HL-60 (cell line): ENCODE results near the gene RUNX1.

ENCODE experiments used
- DNase-seq, 2 experiments: peaks; one replicate each; pipeline ENCODE4 v3.0.0-alpha.2; 2010 to 2020; ENCODE audit warnings: low read depth in 1 of 2, low spot score in 1 of 2
- H3K27ac ChIP-seq: fragments of 250-450 bp; sonication (Bioruptor Pico); replicated peaks from 2 replicates; pipeline ENCODE4 v1.5.1; 2020; ENCODE audit warnings: mild to moderate bottlenecking, moderate library complexity
- H3K27me3 ChIP-seq: fragments of 250-450 bp; sonication (Bioruptor Pico); 2 replicates; pipeline ENCODE4 v1.5.1; 2021; ENCODE audit warnings: mild to moderate bottlenecking, moderate library complexity; ENCODE audit not compliant: insufficient read depth, poor library complexity, severe bottlenecking
- H3K4me3 ChIP-seq: replicated peaks from 2 replicates; pipeline ENCODE4 v1.5.1; 2011; ENCODE audit warnings: mild to moderate bottlenecking, control low read depth, low read length; ENCODE audit not compliant: insufficient read depth
- GABPA ChIP-seq: IDR thresholded peaks from 2 replicates; pipeline ENCODE4 v1.6.1; 2012; ENCODE audit warnings: low read depth
- POLR2AphosphoS5 ChIP-seq: IDR thresholded peaks from 2 replicates; pipeline ENCODE4 v1.6.1; 2012; ENCODE audit warnings: low read depth
- SPI1 ChIP-seq: IDR thresholded peaks from 2 replicates; pipeline ENCODE4 v1.6.1; 2012; ENCODE audit warnings: low read depth, mild to moderate bottlenecking, borderline replicate concordance
- TF ChIP-seq, protein P1 (sequence below): IDR thresholded peaks from one replicate; pipeline ENCODE4 v1.5.1; 2011; ENCODE audit warnings: low read length, control low read depth, inconsistent platforms; ENCODE audit not compliant: insufficient read depth
- TF ChIP-seq, protein P2 (sequence below): IDR thresholded peaks from 2 replicates; pipeline ENCODE4 v1.6.1; 2012; ENCODE audit warnings: low read depth; ENCODE audit not compliant: insufficient replicate concordance

RUNX1 gene

GRCh38 chr21:34890470-34890723 is 158.7 kb downstream of the RUNX1 start:
- no peak for DNase-seq
- H3K27me3 ChIP-seq: no peaks in the 10 kb centered on the region
- peak overlapping the region; percentile 99 for H3K27ac ChIP-seq
- H3K4me3 ChIP-seq: peak overlapping the region; percentile 30
- TF ChIP-seq GABPA (no peak), SPI1 (no peak), POLR2AphosphoS5 (no peak)
- TF ChIP-seq, protein P1, sequence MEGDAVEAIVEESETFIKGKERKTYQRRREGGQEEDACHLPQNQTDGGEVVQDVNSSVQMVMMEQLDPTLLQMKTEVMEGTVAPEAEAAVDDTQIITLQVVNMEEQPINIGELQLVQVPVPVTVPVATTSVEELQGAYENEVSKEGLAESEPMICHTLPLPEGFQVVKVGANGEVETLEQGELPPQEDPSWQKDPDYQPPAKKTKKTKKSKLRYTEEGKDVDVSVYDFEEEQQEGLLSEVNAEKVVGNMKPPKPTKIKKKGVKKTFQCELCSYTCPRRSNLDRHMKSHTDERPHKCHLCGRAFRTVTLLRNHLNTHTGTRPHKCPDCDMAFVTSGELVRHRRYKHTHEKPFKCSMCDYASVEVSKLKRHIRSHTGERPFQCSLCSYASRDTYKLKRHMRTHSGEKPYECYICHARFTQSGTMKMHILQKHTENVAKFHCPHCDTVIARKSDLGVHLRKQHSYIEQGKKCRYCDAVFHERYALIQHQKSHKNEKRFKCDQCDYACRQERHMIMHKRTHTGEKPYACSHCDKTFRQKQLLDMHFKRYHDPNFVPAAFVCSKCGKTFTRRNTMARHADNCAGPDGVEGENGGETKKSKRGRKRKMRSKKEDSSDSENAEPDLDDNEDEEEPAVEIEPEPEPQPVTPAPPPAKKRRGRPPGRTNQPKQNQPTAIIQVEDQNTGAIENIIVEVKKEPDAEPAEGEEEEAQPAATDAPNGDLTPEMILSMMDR: no peak
- TF ChIP-seq, protein P2, sequence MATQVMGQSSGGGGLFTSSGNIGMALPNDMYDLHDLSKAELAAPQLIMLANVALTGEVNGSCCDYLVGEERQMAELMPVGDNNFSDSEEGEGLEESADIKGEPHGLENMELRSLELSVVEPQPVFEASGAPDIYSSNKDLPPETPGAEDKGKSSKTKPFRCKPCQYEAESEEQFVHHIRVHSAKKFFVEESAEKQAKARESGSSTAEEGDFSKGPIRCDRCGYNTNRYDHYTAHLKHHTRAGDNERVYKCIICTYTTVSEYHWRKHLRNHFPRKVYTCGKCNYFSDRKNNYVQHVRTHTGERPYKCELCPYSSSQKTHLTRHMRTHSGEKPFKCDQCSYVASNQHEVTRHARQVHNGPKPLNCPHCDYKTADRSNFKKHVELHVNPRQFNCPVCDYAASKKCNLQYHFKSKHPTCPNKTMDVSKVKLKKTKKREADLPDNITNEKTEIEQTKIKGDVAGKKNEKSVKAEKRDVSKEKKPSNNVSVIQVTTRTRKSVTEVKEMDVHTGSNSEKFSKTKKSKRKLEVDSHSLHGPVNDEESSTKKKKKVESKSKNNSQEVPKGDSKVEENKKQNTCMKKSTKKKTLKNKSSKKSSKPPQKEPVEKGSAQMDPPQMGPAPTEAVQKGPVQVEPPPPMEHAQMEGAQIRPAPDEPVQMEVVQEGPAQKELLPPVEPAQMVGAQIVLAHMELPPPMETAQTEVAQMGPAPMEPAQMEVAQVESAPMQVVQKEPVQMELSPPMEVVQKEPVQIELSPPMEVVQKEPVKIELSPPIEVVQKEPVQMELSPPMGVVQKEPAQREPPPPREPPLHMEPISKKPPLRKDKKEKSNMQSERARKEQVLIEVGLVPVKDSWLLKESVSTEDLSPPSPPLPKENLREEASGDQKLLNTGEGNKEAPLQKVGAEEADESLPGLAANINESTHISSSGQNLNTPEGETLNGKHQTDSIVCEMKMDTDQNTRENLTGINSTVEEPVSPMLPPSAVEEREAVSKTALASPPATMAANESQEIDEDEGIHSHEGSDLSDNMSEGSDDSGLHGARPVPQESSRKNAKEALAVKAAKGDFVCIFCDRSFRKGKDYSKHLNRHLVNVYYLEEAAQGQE: no peak

- TF ChIP-seq POLR2AphosphoS5: peak; percentile 62
- TF ChIP-seq GABPA: no peak
- TF ChIP-seq, protein P1: peak; percentile 35
- peak; percentile 72 to 87 for DNase-seq
- H3K27me3 ChIP-seq: no peaks in the 10 kb centered on the region
- H3K4me3 ChIP-seq: peak overlapping the region; percentile 53
- peak overlapping the region; percentile 99 for H3K27ac ChIP-seq
Measured at GRCh38 chr21:34889676-34890469, 159.2 kb downstream of the RUNX1 start.

- no peaks in the 10 kb centered on the region for H3K27me3 ChIP-seq
- TF ChIP-seq SPI1 (no peak), GABPA (no peak), POLR2AphosphoS5 (peak; percentile 79)
- TF ChIP-seq, protein P2: peak; percentile 24
- peak; percentile 58 to 71 for DNase-seq
- peak overlapping the region; percentile 53 for H3K4me3 ChIP-seq
- peak overlapping the region; percentile 99 for H3K27ac ChIP-seq
Measured at GRCh38 chr21:34889320-34889675, 159.8 kb downstream of the RUNX1 start.

DNA sequence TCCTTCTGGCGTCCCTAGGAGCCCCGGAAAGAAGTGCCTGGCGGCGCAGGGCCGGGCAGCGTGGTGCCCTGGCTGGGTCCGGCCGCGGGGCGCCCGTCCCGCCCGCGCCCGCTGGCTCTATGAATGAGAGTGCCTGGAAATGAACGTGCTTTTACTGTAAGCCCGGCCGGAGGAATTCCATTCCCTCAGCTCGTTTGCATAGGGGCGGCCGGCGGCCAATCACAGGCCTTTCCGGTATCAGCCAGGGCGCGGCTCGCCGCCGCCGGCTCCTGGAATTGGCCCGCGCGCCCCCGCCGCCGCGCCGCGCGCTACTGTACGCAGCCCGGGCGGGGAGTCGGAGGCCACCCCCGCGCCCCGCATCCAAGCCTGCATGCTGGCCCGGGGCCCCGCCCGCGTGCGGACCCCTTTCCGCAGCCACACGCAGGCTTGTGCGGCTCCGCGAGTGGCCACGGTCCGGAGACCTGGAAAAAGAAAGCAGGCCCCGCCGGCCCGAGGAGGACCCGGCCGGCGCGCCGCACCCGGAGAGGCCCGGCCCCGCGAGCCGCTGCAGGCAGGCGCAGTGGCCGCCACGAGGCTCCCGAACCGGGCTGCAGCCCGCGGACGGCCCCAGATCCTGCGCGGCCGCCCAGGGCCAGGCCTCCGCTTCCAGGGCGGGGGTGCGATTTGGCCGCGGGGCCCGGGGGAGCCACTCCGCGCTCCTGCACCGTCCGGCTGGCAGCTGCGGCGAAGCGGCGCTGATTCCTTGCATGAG is 160.4 kb downstream of the RUNX1 start:
- DNase-seq: peak in 1 of 2 experiments; percentile 93
- no peaks in the 10 kb centered on the region for H3K27me3 ChIP-seq
- H3K4me3 ChIP-seq: peak overlapping the region; percentile 88
- TF ChIP-seq, protein P1: no peak
- TF ChIP-seq, protein P2: peak; percentile 65
- TF ChIP-seq SPI1: 0 out of 2 replicates have a peak, but pooled peaks have one; percentile 24
- H3K27ac ChIP-seq: peak overlapping the region; percentile 99
